HG03442 (cell line): ENCODE data around the gene SSH2.

Experiments
- ATAC-seq: cut with Tn5 transposase; IDR thresholded peaks from one replicate; pipeline ENCODE4 v1.9.1; 2021; ENCODE audit warnings: mild to moderate bottlenecking, moderate library complexity; ENCODE audit not compliant: unreplicated experiment

Gene SSH2

GRCh38 chr17:29594519-29595090 lies 335.4 kb downstream of the SSH2 start:
- no peak for ATAC-seq

DNA sequence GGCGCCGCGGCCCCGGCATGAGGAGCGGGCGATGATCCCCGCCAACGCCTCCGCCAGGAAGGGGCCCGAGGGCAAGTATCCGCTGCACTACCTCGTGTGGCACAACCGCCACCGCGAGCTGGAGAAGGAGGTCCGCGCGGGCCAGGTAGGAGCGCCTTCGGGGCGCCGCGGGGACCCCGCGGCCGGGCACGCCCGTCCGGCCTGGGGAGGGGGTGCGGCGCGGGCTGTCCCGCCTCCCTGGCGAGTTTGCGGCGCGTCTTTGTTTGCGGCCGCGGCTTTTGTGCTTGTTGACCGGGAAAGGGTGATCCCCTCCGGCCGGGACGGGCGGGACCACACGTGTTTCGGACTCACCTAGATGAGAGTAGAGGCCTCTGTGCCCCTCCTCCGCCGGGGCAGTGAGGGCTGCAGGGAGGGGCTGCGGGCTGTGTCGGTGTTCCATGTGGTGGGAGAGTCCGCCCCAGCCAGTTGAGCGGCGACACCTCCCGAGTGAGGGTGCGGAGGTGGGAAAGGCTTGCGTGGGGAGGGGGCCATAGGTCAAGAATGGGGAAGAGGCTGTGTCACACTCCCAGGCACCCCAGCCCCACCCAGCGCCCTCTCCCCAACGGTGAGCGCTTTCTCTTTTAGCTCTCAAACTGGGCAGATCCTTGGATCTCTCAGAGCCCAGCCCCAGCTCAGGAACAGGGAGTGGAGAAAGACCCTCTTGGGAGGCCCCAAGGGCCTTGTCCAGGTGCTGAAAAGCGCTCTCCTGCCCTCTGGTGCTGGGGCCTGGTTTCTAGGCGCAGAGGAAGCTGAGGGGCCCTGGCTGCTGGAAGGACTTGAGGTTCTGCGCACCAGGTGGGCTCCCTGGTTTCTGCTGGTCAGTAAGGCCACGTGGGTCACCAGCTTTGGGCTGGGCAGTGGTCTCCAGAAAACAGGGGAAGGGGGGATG lies 336.2 kb downstream of the SSH2 start:
- no peak for ATAC-seq

GRCh38 chr17:29592850-29593551 lies 337.0 kb downstream of the SSH2 start, which contains the start of gene ANKRD13B:
ANKRD13B (plus strand) TSS chr17:29593132; CDS start chr17:29593622, 490 bp downstream.
- ATAC-seq = no peak

DNA sequence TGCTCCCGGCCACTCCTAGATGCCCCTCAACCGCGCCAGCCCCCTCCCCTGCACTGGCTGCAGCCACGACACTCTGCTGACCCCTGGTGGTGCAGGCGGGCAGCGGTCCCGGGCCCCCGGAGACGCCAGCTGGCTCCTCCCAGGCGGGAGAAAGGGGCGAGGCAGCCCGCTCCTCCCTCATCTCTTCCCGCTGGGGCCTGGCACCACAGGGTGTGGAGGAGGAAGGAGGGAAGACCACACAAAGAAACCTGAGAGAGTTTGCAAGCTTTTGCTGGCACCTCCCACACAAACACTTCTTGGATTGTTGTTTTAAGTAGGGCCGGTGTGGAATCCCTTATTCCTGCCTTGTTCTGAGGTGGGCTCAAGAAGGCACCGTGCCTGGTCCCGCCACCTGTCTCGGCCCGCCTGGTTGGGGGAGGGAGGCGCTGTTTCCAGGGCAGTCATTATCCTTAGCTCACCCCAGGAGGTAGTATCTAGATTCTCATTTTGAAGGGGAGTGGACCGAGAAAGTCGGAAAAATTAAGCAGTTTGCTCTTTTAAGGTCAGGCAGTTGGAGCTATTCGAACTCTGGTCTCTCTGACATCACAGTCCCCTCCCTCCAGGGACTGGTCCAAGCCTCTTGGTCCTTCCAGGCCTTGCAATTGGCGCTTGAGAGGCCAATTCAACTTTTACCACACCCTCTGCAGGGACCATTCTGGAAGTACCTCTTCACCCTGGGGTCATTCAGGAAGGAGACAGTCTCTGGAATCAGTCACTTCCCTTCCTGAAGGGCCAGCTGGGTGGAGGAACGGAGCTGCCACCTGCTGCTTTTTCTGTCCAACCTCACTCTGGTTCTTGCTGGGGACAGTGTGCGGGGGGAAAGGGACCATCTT lies 338.1 kb downstream of the SSH2 start:
- no peak for ATAC-seq

DNA sequence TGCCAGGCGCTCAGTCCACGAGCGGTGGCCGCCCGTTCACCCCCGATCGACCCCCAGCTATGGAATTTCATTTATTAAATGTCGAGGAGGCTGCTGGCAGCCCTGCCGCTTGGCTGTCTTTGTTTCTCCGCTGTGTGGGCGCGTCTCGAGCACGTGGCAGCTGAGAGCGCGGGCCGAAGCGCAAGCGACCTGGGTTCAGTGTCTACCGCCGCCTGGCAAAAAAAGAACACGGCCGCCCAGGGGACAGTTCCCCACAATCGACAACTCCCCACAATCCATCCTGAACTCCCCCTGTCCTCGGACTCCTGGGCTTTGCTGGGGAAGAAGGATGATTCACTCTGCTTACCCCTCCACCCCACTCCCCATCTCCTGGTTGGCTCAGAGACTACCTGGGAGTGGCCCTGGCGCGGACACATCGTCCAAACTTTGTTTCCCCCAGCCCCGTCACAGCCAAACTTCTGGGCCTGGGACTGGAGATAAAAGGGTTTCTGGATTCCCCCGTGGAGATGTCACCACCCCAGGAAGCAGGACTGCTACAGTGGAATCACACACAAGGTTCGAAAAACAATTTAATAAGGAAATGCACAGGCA lies 338.8 kb downstream of the SSH2 start:
- ATAC-seq = no peak

DNA sequence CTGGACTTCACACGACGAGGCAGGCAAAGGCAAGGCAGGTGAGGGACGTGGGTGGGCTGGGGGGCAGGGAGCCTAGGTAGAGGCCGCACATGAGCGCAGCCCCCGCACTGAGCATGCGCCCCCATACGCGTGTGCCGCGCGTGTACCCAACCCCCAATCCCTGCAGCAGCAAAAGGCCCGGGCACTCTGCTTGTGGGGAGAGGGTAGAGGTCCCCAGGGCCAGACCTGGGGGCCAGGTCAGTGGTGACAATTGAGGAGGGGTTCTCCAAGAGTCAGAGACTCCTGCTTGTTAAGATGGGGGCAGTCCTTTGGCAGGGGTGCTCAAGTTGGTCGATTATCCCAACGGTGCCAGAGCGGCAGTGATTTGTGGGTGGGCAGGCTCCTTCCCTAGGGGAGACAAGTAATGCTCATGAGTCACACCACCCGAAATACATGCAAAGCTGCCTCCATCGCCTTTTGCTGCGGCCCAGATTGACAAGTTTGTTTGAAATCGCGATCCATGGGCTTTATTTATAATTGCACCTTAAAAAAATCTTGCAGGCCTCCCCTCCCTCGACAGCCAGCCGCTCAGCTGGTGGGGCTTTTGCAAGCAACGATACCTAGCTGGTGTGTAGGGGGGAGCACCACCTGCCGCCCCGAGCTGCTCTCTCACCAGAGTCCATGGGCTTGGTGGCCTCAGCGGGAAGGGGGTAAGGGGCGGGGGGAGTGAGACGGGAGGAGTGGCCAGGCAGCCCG lies 339.4 kb downstream of the SSH2 start:
- no peak for ATAC-seq

GRCh38 chr17:29589524-29590410 lies 340.3 kb downstream of the SSH2 start, which contains the start of gene GIT1:
GIT1 (minus strand) TSS chr17:29589648; CDS start chr17:29589378, 270 bp downstream.
- ATAC-seq = peak; percentile 56

DNA sequence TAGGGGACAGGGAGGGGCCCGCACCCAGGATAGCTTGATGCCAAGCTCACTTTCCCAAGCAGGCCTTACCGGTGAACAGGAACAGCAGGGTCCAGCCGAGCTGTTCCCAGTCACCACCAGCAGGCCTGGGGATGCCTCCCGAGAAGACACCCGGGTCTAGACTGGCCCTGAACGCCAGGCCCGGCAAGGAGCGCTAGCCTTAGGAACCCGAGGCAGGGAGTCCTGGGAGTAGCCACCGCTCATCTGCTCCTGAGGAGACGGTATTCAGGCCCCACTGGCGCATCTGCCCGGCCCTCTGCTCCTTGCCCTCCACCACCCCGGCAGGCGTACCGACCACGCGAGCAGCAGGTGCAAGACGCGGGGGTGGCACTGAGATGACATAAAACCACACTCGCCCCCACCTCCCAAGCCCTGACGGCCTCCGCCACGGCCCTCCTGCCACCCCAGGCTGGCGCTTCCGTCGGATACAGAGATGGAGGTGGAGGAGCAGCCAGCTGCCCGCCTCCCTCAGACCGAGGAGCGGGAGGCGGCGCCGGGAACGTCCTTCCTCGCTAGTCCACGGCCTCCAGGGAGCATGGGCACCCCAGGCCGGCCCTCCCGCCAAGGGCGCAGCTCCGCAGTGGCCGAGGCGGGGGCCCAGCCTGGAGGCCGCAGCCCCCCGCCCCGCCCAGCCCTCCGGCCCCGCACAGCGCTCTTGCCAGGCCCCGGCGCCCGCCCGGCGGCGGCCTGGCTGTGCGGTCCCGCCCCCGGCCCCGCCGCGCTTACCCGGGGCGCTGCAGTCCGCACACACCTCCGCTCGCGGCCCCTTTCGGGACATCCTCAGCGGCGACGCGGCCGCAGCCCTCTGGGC lies 341.2 kb downstream of the SSH2 start:
- ATAC-seq = peak; percentile 6

GRCh38 chr17:29588017-29588561 lies 341.9 kb downstream of the SSH2 start:
- no peak for ATAC-seq

DNA sequence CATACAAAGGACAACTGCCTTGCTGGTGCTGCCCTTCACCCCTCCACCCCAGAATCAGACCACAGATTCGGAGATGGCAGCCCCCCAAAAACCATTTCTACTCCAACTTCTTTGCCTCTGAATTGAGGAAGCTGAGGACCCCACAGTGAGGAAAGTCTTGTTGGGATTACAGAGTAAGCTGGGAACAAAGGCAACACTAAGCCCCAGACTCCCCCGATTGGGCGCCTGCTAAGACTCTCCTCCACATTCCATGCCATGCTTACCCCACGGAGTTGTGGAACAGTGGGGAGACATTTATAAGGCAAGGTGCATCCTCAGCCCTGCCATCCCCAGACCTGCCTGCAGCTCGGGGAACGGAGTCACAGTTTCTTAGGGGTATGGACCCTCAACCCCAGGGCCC lies 342.4 kb downstream of the SSH2 start:
- no peak for ATAC-seq

DNA sequence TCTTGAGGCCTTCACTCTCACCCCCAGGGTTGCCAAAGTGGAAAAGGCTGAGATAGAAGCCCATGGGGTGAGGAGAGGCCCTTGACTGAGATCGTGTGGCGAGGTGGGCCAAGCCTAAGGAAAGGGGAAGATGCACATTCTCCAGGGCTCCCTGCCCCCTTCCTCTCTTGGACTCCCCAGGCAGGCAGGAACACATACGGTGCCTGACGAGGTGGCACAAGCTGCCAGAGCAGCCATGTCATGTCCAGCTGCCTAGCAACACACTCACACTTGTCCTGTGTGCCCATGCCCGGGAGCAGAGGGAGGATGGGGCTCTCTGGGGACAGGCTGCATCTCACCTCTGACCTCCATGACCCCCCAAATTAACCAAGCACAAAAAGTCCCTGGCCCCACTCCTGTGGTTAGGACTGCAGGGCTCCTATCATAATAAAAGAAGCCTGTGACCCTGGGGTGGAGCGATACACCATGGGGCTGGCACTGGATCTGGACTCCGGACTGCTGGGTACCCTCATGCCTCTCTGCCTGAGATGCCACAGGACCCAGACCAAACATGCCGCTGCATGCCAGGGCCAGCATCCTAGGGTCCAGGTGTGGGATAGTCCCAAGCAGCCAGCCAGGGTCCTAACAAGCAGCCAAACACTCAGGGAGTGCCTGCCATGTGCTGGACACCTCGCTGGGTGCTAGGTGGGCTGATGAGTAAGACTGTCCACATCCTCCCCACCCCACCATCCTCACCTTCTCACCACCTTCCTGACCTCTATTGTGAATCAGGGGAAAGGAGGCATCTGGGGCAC lies 343.2 kb downstream of the SSH2 start:
- ATAC-seq = no peak

DNA sequence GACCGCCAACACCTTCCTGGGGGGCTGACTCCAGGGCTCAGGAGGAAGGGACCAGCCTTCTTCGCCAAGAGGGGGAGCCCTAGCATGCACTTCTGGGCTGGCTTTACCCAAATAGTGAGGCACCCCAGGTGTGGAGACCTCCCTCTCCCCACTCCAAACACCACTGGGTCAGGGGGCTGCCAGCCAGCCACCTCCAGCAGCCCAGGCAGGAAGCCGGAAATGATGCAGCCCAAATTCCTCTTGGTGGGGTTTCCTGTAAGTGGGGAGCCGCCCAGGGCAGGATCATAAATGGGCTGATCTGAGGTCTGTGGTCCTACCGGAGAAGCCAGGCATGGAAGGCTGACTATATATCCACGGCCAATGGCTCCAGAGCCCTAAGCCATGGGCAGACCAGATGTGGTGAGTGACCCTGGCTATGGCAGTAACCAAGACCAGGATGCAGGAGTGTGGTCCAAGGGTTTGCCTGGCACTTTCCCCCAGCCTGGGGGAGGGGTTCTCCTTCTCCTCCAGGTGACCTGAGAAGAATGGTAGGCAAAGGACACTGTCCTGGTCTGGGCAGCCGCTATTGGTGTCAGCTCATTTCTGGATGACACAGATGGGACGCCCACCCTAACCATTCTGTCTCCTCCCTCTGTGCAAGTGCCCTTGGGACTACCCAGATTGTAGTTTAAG lies 344.8 kb downstream of the SSH2 start:
- ATAC-seq = no peak

DNA sequence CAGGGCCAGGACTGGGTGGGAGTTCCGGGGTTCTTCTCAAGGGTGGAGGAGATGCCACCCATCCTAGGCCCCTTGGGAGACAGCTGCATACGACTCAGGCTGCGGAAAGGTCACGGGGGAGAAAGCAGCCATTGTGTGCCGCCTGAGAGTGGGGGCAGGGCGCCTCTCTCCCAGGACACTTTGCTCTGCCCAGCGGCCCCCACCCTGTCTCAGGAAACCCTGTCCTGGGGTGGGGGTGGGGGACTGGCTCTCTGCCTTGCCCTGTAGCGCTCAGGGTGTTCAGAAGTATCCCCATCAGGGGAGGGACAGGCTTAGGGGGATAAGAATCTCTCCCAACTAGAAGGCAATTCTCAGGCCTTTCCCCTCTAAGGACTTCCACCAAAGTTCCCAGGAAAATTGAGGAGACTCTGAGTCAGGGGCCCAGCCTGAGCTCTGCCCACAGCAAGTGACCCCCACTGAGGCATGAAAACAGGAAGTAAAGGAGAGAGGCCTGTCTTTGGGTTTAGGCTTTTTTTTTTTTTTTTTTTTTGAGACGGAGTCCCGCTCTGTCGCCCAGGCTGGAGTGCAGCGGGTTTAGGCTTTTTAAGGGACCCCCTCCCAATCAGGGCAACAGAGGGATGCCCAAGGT lies 345.5 kb downstream of the SSH2 start:
- no peak for ATAC-seq

GRCh38 chr17:29583324-29584248 lies 346.4 kb downstream of the SSH2 start:
- ATAC-seq = no peak
